Measurements from ENCODE around the gene PARK7.

The PARK7 gene

DNA sequence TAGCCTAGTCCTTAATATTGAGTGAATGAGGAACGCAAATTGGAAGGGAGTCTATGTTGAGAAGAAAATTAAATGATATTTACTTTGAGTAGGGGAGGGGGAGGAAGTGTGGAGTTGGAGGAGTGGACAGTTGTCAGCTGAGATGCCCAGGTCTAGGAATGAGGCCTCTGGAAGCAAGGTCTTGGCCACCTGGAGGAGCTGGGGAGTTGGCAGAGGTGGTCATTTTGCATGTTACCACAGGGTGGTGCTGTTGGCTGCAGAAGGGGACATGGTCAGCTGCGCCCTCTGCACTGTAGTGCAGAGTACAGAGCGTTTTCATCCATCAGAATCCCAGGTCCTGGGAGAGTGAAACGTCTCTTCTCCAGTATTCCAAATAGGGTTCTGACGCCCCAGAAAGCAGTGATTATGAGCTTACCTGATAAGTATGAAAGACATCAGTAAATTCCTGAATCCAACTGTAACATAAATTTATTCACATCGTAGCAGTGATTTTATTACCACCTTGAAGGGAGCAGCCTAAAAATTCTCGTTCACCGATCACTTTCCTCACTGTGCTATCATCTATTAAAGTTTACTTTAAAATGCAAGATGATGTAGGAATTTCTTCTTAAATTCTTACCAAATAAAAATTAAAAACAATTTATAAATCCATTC is 13.8 kb downstream of the PARK7 start:
- H2AK5ac ChIP-seq (ENCODE audit: low read depth, low read length), result no peak overlapping the region
- H3K9ac ChIP-seq (ENCODE audit: low read depth, low read length, poor library complexity), result no peak overlapping the region
- H4K8ac ChIP-seq (ENCODE audit: low read depth, low read length), result no peak overlapping the region
- no peak overlapping the region for H4K91ac ChIP-seq (ENCODE audit: low read depth, low read length, poor library complexity)
- H3K18ac ChIP-seq (ENCODE audit: low read length), result no peak overlapping the region
- no peak overlapping the region for H3K27ac ChIP-seq (replicated peaks; ENCODE audit: low read length)
- WGBS, 2 donors (ENCODE audit: extremely low coverage in 2 of 2, insufficient read length in 2 of 2, insufficient replicate concordance in 1 of 2), result no CpG with 5 or more reads among the region's 8 CpGs
- H2BK120ac ChIP-seq (ENCODE audit: low read depth, low read length), result no peak overlapping the region
- DNase-seq (ENCODE audit: low spot score), result peak; percentile 74
- no peaks in the 10 kb centered on the region for H3K27me3 ChIP-seq (ENCODE audit: control insufficient read depth in 3 of 3, insufficient read depth in 3 of 3, low read depth in 1 of 3, low read length in 3 of 3)
- peaks cover 0 to 2% of the 10 kb centered on the region in 2 donors for H3K9me3 ChIP-seq (replicated peaks in 1 of 2; ENCODE audit: control insufficient read depth in 2 of 2, insufficient read depth in 1 of 2, low read depth in 1 of 2, low read length in 2 of 2)
- no peak overlapping the region for H2BK5ac ChIP-seq (ENCODE audit: low read length)
- no peak overlapping the region for H2BK15ac ChIP-seq (ENCODE audit: low read length)
- peaks cover 26 to 73% of the 10 kb centered on the region in 2 donors for H3K36me3 ChIP-seq (replicated peaks in 1 of 2; ENCODE audit: control insufficient read depth in 2 of 2, insufficient read depth in 2 of 2, low read length in 2 of 2)
- H3K23ac ChIP-seq (ENCODE audit: low read depth, low read length, poor library complexity), result no peak overlapping the region
- H3K4me2 ChIP-seq (ENCODE audit: insufficient read depth, low read length, poor library complexity, severe bottlenecking), result no peak overlapping the region
- no peak overlapping the region for H2BK12ac ChIP-seq (ENCODE audit: low read length)
- H3K14ac ChIP-seq (ENCODE audit: low read length), result no peak overlapping the region
- H3K4me1 ChIP-seq (ENCODE audit: control insufficient read depth in 2 of 2, insufficient read depth in 1 of 2, low read depth in 1 of 2, low read length in 2 of 2), result no peaks in the 10 kb centered on the region
- no peak overlapping the region for H3K4me3 ChIP-seq (ENCODE audit: low read length in 2 of 2)
- H3K4ac ChIP-seq (ENCODE audit: low read length), result no peak overlapping the region
- H2AFZ ChIP-seq (ENCODE audit: low read length), result no peak overlapping the region
- H3K79me1 ChIP-seq (ENCODE audit: low read depth, low read length), result no peaks in the 10 kb centered on the region

DNA sequence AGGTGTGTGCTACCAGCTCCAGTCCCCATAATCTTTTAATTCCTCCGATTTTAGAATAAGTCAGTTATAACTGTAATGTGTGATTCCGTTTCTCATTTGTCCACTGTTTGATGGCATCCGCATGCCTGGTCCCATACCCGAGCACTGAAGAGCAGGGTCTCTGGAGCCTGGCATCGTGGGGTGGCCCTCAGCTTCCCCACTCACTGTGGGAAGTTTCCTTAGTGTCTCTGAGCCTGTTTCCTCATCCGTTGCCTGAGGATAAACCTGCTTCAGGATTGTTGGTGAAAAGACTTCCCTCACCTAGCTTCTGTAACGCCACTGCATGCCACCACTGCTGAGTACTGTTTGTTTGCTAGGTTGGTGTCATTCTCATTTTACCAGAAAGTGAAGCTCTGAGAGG is 19.5 kb downstream of the PARK7 start:
- Histone ChIP-seq H3K9me3 (replicated peaks in 1 of 2; ENCODE audit: control insufficient read depth in 2 of 2, insufficient read depth in 1 of 2, low read depth in 1 of 2, low read length in 2 of 2) (no peaks in the 10 kb centered on the region), H3K79me1 (ENCODE audit: low read depth, low read length) (peaks cover 4% of the 10 kb centered on the region), H3K4me3 (ENCODE audit: low read length in 2 of 2) (no peak overlapping the region), H3K18ac (ENCODE audit: low read length) (no peak overlapping the region), H3K4me1 (ENCODE audit: control insufficient read depth in 2 of 2, insufficient read depth in 1 of 2, low read depth in 1 of 2, low read length in 2 of 2) (peaks cover 11% of the 10 kb centered on the region in 2 donors), H2BK12ac (ENCODE audit: low read length) (no peak overlapping the region), H3K36me3 (replicated peaks in 1 of 2; ENCODE audit: control insufficient read depth in 2 of 2, insufficient read depth in 2 of 2, low read length in 2 of 2) (peaks cover 33 to 87% of the 10 kb centered on the region in 2 donors), H2BK5ac (ENCODE audit: low read length) (no peak overlapping the region), H3K4ac (ENCODE audit: low read length) (no peak overlapping the region), H3K27me3 (ENCODE audit: control insufficient read depth in 3 of 3, insufficient read depth in 3 of 3, low read depth in 1 of 3, low read length in 3 of 3) (no peaks in the 10 kb centered on the region), H2AK5ac (ENCODE audit: low read depth, low read length) (no peak overlapping the region), H4K8ac (ENCODE audit: low read depth, low read length) (no peak overlapping the region), H3K4me2 (ENCODE audit: insufficient read depth, low read length, poor library complexity, severe bottlenecking) (no peak overlapping the region), H3K14ac (ENCODE audit: low read length) (no peak overlapping the region), H3K27ac (replicated peaks; ENCODE audit: low read length) (no peak overlapping the region), H2AFZ (ENCODE audit: low read length) (no peak overlapping the region), H2BK120ac (ENCODE audit: low read depth, low read length) (no peak overlapping the region), H4K91ac (ENCODE audit: low read depth, low read length, poor library complexity) (no peak overlapping the region), H2BK15ac (ENCODE audit: low read length) (no peak overlapping the region), H3K9ac (ENCODE audit: low read depth, low read length, poor library complexity) (no peak overlapping the region), H3K23ac (ENCODE audit: low read depth, low read length, poor library complexity) (no peak overlapping the region)
- no peak for DNase-seq (ENCODE audit: low spot score)
- WGBS, 2 donors (ENCODE audit: extremely low coverage in 2 of 2, insufficient read length in 2 of 2, insufficient replicate concordance in 1 of 2), result no CpG with 5 or more reads among the region's 7 CpGs

DNA sequence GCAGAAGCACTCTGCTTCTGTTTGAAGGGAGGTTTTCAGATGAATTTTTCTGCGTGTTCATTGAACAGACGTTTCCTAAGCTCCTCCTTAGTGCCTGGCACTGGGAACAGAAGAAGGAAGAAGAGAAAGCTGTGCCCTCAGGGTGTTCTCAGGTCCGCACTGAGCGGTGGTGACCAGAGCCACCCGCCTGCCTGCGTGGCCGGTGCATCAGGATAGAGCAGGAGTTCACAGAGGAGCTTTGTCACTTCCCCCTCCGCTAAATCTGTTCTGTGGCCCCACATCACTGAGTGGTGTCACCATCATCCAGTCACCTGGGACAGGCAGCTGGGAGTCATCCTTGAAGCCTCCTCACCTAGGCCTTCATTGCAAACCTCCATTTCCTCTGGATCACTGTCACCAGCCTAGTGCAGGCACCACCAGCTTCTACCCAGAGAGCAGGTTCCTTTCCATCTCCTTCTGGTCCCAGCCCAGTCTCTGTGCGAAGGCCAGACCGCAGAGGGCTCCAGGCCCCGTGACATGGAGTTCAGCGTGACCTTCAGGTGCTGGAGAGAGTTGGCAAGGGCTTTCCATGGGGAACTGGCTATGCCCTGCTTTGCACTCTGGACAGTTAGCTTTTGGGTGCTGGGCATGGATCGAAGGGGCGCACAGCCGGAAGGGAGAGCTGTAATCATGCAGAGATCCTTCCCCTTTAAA is 21.7 kb downstream of the PARK7 start:
- H3K9ac ChIP-seq (ENCODE audit: low read depth, low read length, poor library complexity), result peak overlapping the region; percentile 24
- no peaks in the 10 kb centered on the region for H3K27me3 ChIP-seq (ENCODE audit: control insufficient read depth in 3 of 3, insufficient read depth in 3 of 3, low read depth in 1 of 3, low read length in 3 of 3)
- H3K4me1 ChIP-seq (ENCODE audit: control insufficient read depth in 2 of 2, insufficient read depth in 1 of 2, low read depth in 1 of 2, low read length in 2 of 2), result peaks cover 11% of the 10 kb centered on the region in 2 donors
- no peak overlapping the region for H2AFZ ChIP-seq (ENCODE audit: low read length)
- H3K4me3 ChIP-seq (ENCODE audit: low read length in 2 of 2), result no peak overlapping the region
- no peak overlapping the region for H3K4me2 ChIP-seq (ENCODE audit: insufficient read depth, low read length, poor library complexity, severe bottlenecking)
- no peak for DNase-seq (ENCODE audit: low spot score)
- H2BK15ac ChIP-seq (ENCODE audit: low read length), result no peak overlapping the region
- no peak overlapping the region for H2AK5ac ChIP-seq (ENCODE audit: low read depth, low read length)
- no CpG with 5 or more reads among the region's 15 CpGs for WGBS, 2 donors (ENCODE audit: extremely low coverage in 2 of 2, insufficient read length in 2 of 2, insufficient replicate concordance in 1 of 2)
- no peak overlapping the region for H2BK120ac ChIP-seq (ENCODE audit: low read depth, low read length)
- peaks cover 4% of the 10 kb centered on the region for H3K79me1 ChIP-seq (ENCODE audit: low read depth, low read length)
- H3K4ac ChIP-seq (ENCODE audit: low read length), result no peak overlapping the region
- H4K91ac ChIP-seq (ENCODE audit: low read depth, low read length, poor library complexity), result no peak overlapping the region
- H3K36me3 ChIP-seq (replicated peaks in 1 of 2; ENCODE audit: control insufficient read depth in 2 of 2, insufficient read depth in 2 of 2, low read length in 2 of 2), result peaks cover 34 to 84% of the 10 kb centered on the region in 2 donors
- H3K23ac ChIP-seq (ENCODE audit: low read depth, low read length, poor library complexity), result no peak overlapping the region
- no peak overlapping the region for H4K8ac ChIP-seq (ENCODE audit: low read depth, low read length)
- H2BK12ac ChIP-seq (ENCODE audit: low read length), result no peak overlapping the region
- no peak overlapping the region for H3K27ac ChIP-seq (replicated peaks; ENCODE audit: low read length)
- peak overlapping the region; percentile 6 for H3K18ac ChIP-seq (ENCODE audit: low read length)
- H3K14ac ChIP-seq (ENCODE audit: low read length), result peak overlapping the region; percentile 76
- no peaks in the 10 kb centered on the region for H3K9me3 ChIP-seq (replicated peaks in 1 of 2; ENCODE audit: control insufficient read depth in 2 of 2, insufficient read depth in 1 of 2, low read depth in 1 of 2, low read length in 2 of 2)
- H2BK5ac ChIP-seq (ENCODE audit: low read length), result peak overlapping the region; percentile 14

DNA sequence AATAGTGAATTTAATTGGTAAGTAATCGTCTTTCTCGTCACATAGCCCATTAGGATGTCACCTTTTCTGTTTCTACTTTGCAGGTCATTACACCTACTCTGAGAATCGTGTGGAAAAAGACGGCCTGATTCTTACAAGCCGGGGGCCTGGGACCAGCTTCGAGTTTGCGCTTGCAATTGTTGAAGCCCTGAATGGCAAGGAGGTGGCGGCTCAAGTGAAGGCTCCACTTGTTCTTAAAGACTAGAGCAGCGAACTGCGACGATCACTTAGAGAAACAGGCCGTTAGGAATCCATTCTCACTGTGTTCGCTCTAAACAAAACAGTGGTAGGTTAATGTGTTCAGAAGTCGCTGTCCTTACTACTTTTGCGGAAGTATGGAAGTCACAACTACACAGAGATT is 23.3 kb downstream of the PARK7 start:
- no peak overlapping the region for H2BK15ac ChIP-seq (ENCODE audit: low read length)
- H2BK120ac ChIP-seq (ENCODE audit: low read depth, low read length), result no peak overlapping the region
- no peak overlapping the region for H3K9ac ChIP-seq (ENCODE audit: low read depth, low read length, poor library complexity)
- no peak overlapping the region for H3K14ac ChIP-seq (ENCODE audit: low read length)
- H3K4me2 ChIP-seq (ENCODE audit: insufficient read depth, low read length, poor library complexity, severe bottlenecking), result no peak overlapping the region
- peaks cover 30 to 72% of the 10 kb centered on the region in 2 donors for H3K36me3 ChIP-seq (replicated peaks in 1 of 2; ENCODE audit: control insufficient read depth in 2 of 2, insufficient read depth in 2 of 2, low read length in 2 of 2)
- H2AK5ac ChIP-seq (ENCODE audit: low read depth, low read length), result no peak overlapping the region
- H3K27ac ChIP-seq (replicated peaks; ENCODE audit: low read length), result peak overlapping the region; percentile 77
- no peak overlapping the region for H2BK12ac ChIP-seq (ENCODE audit: low read length)
- no peak overlapping the region for H3K4me3 ChIP-seq (ENCODE audit: low read length in 2 of 2)
- H3K23ac ChIP-seq (ENCODE audit: low read depth, low read length, poor library complexity), result no peak overlapping the region
- H3K4me1 ChIP-seq (ENCODE audit: control insufficient read depth in 2 of 2, insufficient read depth in 1 of 2, low read depth in 1 of 2, low read length in 2 of 2), result peaks cover 11% of the 10 kb centered on the region in 2 donors
- no peaks in the 10 kb centered on the region for H3K27me3 ChIP-seq (ENCODE audit: control insufficient read depth in 3 of 3, insufficient read depth in 3 of 3, low read depth in 1 of 3, low read length in 3 of 3)
- peak; percentile 31 for DNase-seq (ENCODE audit: low spot score)
- H3K4ac ChIP-seq (ENCODE audit: low read length), result no peak overlapping the region
- peaks cover 4% of the 10 kb centered on the region for H3K79me1 ChIP-seq (ENCODE audit: low read depth, low read length)
- no peak overlapping the region for H2AFZ ChIP-seq (ENCODE audit: low read length)
- H3K18ac ChIP-seq (ENCODE audit: low read length), result no peak overlapping the region
- no peaks in the 10 kb centered on the region for H3K9me3 ChIP-seq (replicated peaks in 1 of 2; ENCODE audit: control insufficient read depth in 2 of 2, insufficient read depth in 1 of 2, low read depth in 1 of 2, low read length in 2 of 2)
- WGBS, 2 donors (ENCODE audit: extremely low coverage in 2 of 2, insufficient read length in 2 of 2, insufficient replicate concordance in 1 of 2), result no CpG with 5 or more reads among the region's 15 CpGs
- H4K91ac ChIP-seq (ENCODE audit: low read depth, low read length, poor library complexity), result no peak overlapping the region
- H2BK5ac ChIP-seq (ENCODE audit: low read length), result no peak overlapping the region
- H4K8ac ChIP-seq (ENCODE audit: low read depth, low read length), result no peak overlapping the region
